GM23338 (cell line): ENCODE results near the gene GALNT9. TPM values are rescaled to one million over a fixed set of nuclear protein-coding genes. Genes with fewer than 3 reads are reported as not detected.

Experiments used
- ATAC-seq: fragments of 200-7000 bp; cut with Tn5 transposase; 3 replicates; pipeline ENCODE4 v1.9.1; 2020
- DNase-seq: peaks from one replicate; pipeline ENCODE4 v3.0.0-alpha.2; 2015; ENCODE audit warnings: low spot score
- H2AFZ ChIP-seq: fragments of 200-600 bp; sonication (generic); 2 replicates; pipeline ENCODE4 v1.8.0; 2016; ENCODE audit warnings: antibody characterized with exemption, mild to moderate bottlenecking, moderate library complexity
- H3F3A ChIP-seq: fragments of 200-600 bp; sonication (generic); replicated peaks from 2 replicates; pipeline ENCODE4 v1.8.0; 2017; ENCODE audit warnings: antibody characterized with exemption, mixed run types, low read depth
- H3K27ac ChIP-seq: fragments of 200-600 bp; sonication (generic); 2 replicates; pipeline ENCODE4 v1.6.1; 2016; ENCODE audit warnings: low read depth
- H3K27me3 ChIP-seq: fragments of 200-600 bp; sonication (generic); 2 replicates; pipeline ENCODE4 v1.8.0; 2016; ENCODE audit warnings: mild to moderate bottlenecking, mixed run types, moderate library complexity; ENCODE audit not compliant: insufficient read depth
- H3K36me3 ChIP-seq: fragments of 200-600 bp; sonication (generic); 2 replicates; pipeline ENCODE4 v1.8.0; 2016; ENCODE audit warnings: mild to moderate bottlenecking; ENCODE audit not compliant: insufficient read depth
- H3K4me1 ChIP-seq: fragments of 200-600 bp; sonication (generic); 2 replicates; pipeline ENCODE4 v1.8.0; 2016; ENCODE audit warnings: mild to moderate bottlenecking, moderate library complexity; ENCODE audit not compliant: insufficient read depth
- H3K4me2 ChIP-seq: fragments of 200-600 bp; sonication (generic); 2 replicates; pipeline ENCODE4 v1.7.1; 2017; ENCODE audit warnings: mixed run types
- H3K4me3 ChIP-seq: fragments of 200-600 bp; sonication (generic); 2 replicates; pipeline ENCODE4 v1.6.1; 2016; ENCODE audit warnings: mixed run types
- H3K79me2 ChIP-seq: fragments of 200-600 bp; sonication (generic); replicated peaks from 2 replicates; pipeline ENCODE4 v1.8.0; 2017; ENCODE audit warnings: mild to moderate bottlenecking; ENCODE audit not compliant: insufficient read depth
- H3K9me2 ChIP-seq: fragments of 200-600 bp; sonication (generic); 2 replicates; pipeline ENCODE4 v1.8.0; 2017; ENCODE audit not compliant: insufficient read depth
- H4K20me1 ChIP-seq: fragments of 200-600 bp; sonication (generic); replicated peaks from 2 replicates; pipeline ENCODE4 v1.8.0; 2017; ENCODE audit warnings: mild to moderate bottlenecking; ENCODE audit not compliant: insufficient read depth
- H3K27ac Mint-ChIP-seq: 2 replicates; pipeline ENCODE4 v1.8.0; 2020; ENCODE audit warnings: inconsistent platforms, mild to moderate bottlenecking, moderate library complexity, mixed read lengths
- H3K27me3 Mint-ChIP-seq: 3 replicates; pipeline ENCODE4 v1.8.0; 2022; ENCODE audit warnings: low read depth, mild to moderate bottlenecking, moderate library complexity, mixed read lengths, inconsistent platforms; ENCODE audit not compliant: insufficient read depth, poor library complexity
- H3K36me3 Mint-ChIP-seq: 3 replicates; pipeline ENCODE4 v1.8.0; 2021; ENCODE audit warnings: low read depth, mild to moderate bottlenecking, inconsistent platforms, moderate library complexity, mixed read lengths
- H3K4me1 Mint-ChIP-seq: 3 replicates; pipeline ENCODE4 v1.8.0; 2020; ENCODE audit warnings: mild to moderate bottlenecking, inconsistent platforms, mixed read lengths
- H3K4me3 Mint-ChIP-seq: 3 replicates; pipeline ENCODE4 v1.8.0; 2021; ENCODE audit warnings: moderate library complexity, mild to moderate bottlenecking, inconsistent platforms, mixed read lengths
- H3K9me3 Mint-ChIP-seq: 3 replicates; pipeline ENCODE4 v1.8.0; 2020; ENCODE audit warnings: moderate library complexity, mild to moderate bottlenecking, inconsistent platforms, mixed read lengths
- CREB1 ChIP-seq: fragments of 250-450 bp; sonication (Bioruptor Pico); IDR thresholded peaks from 2 replicates; pipeline ENCODE4 v1.5.0; 2020; ENCODE audit warnings: low read depth, mild to moderate bottlenecking, moderate library complexity
- CTCF ChIP-seq, 2 experiments: fragments of 200-600 bp in 1 of 2; sonication (generic) in 1 of 2; conservative IDR thresholded peaks; 2 replicates each; pipeline versions ENCODE4 v1.5.1 to v1.6.1; 2016 to 2017; ENCODE audit warnings: antibody characterized with exemption in 2 of 2, low read depth in 2 of 2, mild to moderate bottlenecking in 2 of 2, moderate library complexity in 1 of 2
- ETS1 ChIP-seq: IDR thresholded peaks from 2 replicates; pipeline ENCODE4 v1.6.1; 2016; ENCODE audit warnings: antibody characterized with exemption
- JUNB ChIP-seq: IDR thresholded peaks from one replicate; pipeline ENCODE4 v1.6.1; 2016; ENCODE audit warnings: antibody characterized with exemption; ENCODE audit not compliant: unreplicated experiment
- POLR2AphosphoS5 ChIP-seq: IDR thresholded peaks from 2 replicates; pipeline ENCODE4 v1.6.1; 2016; ENCODE audit warnings: antibody characterized with exemption, low read depth
- STAT1 ChIP-seq: IDR thresholded peaks from one replicate; pipeline ENCODE4 v1.6.1; 2016; ENCODE audit warnings: antibody characterized with exemption; ENCODE audit not compliant: unreplicated experiment
- ZNF462 ChIP-seq: fragments of 250-450 bp; sonication (Bioruptor Pico); IDR thresholded peaks from 2 replicates; pipeline ENCODE4 v1.5.0; 2020; ENCODE audit warnings: mild to moderate bottlenecking, moderate library complexity
- polyA plus RNA-seq: library from polyadenylated mRNA; unstranded; fragments of >200 nt; fragmentation: Nextera tagmentation; extraction: Ambion mirVana; gene quantifications from 2 replicates; pipeline ENCODE4 v1.2.1, GENCODE V29; 2016
- total RNA-seq: library from RNA; depleted of rRNA; stranded (reverse); fragments of >200 nt; shearing (Covaris generic); gene quantifications from 2 replicates; pipeline ENCODE4 v1.2.3, GENCODE V29; 2014

The GALNT9 gene
- total and polyA plus RNA-seq, 2 experiments from 2014 or later, result 0.81 to 2.5 TPM

GRCh38 chr12:132235116-132235820 lies 94.1 kb downstream of the GALNT9 start:
- Histone ChIP-seq H3K4me3 (no peak overlapping the region), H3K4me2 (no peak overlapping the region), H3K4me1 (no peaks in the 10 kb centered on the region), H3F3A (peaks cover 7% of the 10 kb centered on the region), H3K79me2 (no peaks in the 10 kb centered on the region), H3K27ac (no peak overlapping the region), H3K36me3 (no peaks in the 10 kb centered on the region), H2AFZ (no peak overlapping the region), H3K9me2 (no peaks in the 10 kb centered on the region), H4K20me1 (no peaks in the 10 kb centered on the region), H3K27me3 (no peaks in the 10 kb centered on the region)
- no peak overlapping the region for H3K4me3 Mint-ChIP-seq
- H3K9me3 Mint-ChIP-seq, result peaks cover 19% of the 10 kb centered on the region
- H3K4me1 Mint-ChIP-seq, result no peaks in the 10 kb centered on the region
- TF ChIP-seq STAT1 (no peak), ZNF462 (no peak), JUNB (no peak), CREB1 (CRISPR knock-in tag) (no peak), ETS1 (no peak), CTCF (conservative IDR thresholded peaks at IDR 0.05; ENCODE audit: low read depth in 2 of 2) (no peak), POLR2AphosphoS5 (no peak)
- H3K36me3 Mint-ChIP-seq, result no peaks in the 10 kb centered on the region; the same call in 1 of the 3 replicates
- ATAC-seq (no peak), DNase-seq (no peak)
- no peak overlapping the region for H3K27ac Mint-ChIP-seq
- peaks cover 18% of the 10 kb centered on the region for H3K27me3 Mint-ChIP-seq
